Hepatocyte (in vitro differentiated cells): Measurements from ENCODE around the gene ADGRB2. TPM values are rescaled to one million over a fixed set of nuclear protein-coding genes. Genes with fewer than 3 reads are reported as not detected.

Experiments used
- DNase-seq: peaks from one replicate; pipeline ENCODE4 v3.0.0-alpha.2; 2016; ENCODE audit warnings: low spot score
- H2AFZ ChIP-seq: fragments of 200-600 bp; sonication (generic); 2 replicates; pipeline ENCODE4 v1.6.0; 2016; ENCODE audit warnings: antibody characterized with exemption, mild to moderate bottlenecking
- H3K27ac ChIP-seq: fragments of 200-600 bp; sonication (generic); 2 replicates; pipeline ENCODE4 v1.5.1; 2016; ENCODE audit warnings: mild to moderate bottlenecking
- H3K27me3 ChIP-seq: fragments of 200-600 bp; sonication (generic); 2 replicates; pipeline ENCODE4 v1.6.1; 2016
- H3K36me3 ChIP-seq: fragments of 200-600 bp; sonication (generic); replicated peaks from 2 replicates; pipeline ENCODE4 v1.5.1; 2016; ENCODE audit warnings: low read depth; ENCODE audit not compliant: insufficient read depth
- H3K4me1 ChIP-seq: fragments of 200-600 bp; sonication (generic); 2 replicates; pipeline ENCODE4 v1.5.1; 2016; ENCODE audit warnings: mild to moderate bottlenecking, moderate library complexity; ENCODE audit not compliant: insufficient read depth
- H3K4me2 ChIP-seq: fragments of 200-600 bp; sonication (generic); 2 replicates; pipeline ENCODE4 v1.6.0; 2016
- H3K4me3 ChIP-seq: fragments of 200-600 bp; sonication (generic); 2 replicates; pipeline ENCODE4 v1.5.1; 2016; ENCODE audit warnings: mild to moderate bottlenecking
- H3K79me2 ChIP-seq: fragments of 200-600 bp; sonication (generic); 2 replicates; pipeline ENCODE4 v1.6.0; 2017; ENCODE audit warnings: mild to moderate bottlenecking
- H3K9me2 ChIP-seq: fragments of 200-600 bp; sonication (generic); replicated peaks from 2 replicates; pipeline ENCODE4 v1.6.0; 2017; ENCODE audit warnings: mild to moderate bottlenecking; ENCODE audit not compliant: insufficient read depth
- H3K9me3 ChIP-seq: fragments of 200-600 bp; sonication (generic); 2 replicates; pipeline ENCODE4 v1.5.1; 2016; ENCODE audit warnings: low read depth, mild to moderate bottlenecking
- H4K20me1 ChIP-seq: fragments of 200-600 bp; sonication (generic); 2 replicates; pipeline ENCODE4 v1.6.0; 2016; ENCODE audit warnings: mild to moderate bottlenecking; ENCODE audit not compliant: insufficient read depth, poor library complexity, severe bottlenecking
- CTCF ChIP-seq: fragments of 200-600 bp; sonication (generic); IDR thresholded peaks from 2 replicates; pipeline ENCODE4 v1.5.1; 2016; ENCODE audit warnings: antibody characterized with exemption, mild to moderate bottlenecking; ENCODE audit not compliant: poor library complexity
- EZH2 ChIP-seq: fragments of 200-600 bp; sonication (generic); IDR thresholded peaks from 2 replicates; pipeline ENCODE4 v1.6.1; 2016; ENCODE audit warnings: antibody characterized with exemption, mild to moderate bottlenecking, borderline replicate concordance
- EZH2phosphoT487 ChIP-seq: fragments of 200-600 bp; sonication (generic); IDR thresholded peaks from one replicate; pipeline ENCODE4 v1.6.1; 2018; ENCODE audit warnings: antibody characterized with exemption, mild to moderate bottlenecking, low read depth, moderate library complexity; ENCODE audit not compliant: unreplicated experiment, severe bottlenecking
- WGBS: methylation state at CpG from one replicate; pipeline ENCODE4 v1.1.6; 2016; ENCODE audit warnings: low lambda C conversion rate; ENCODE audit errors: missing lambda C conversion rate; 5-methylcytosine and 5-hydroxymethylcytosine counted together
- polyA plus RNA-seq: library from polyadenylated mRNA; unstranded; fragments of >200 nt; fragmentation: Nextera tagmentation; extraction: Ambion mirVana; gene quantifications from 2 replicates; pipeline ENCODE4 v1.2.1, GENCODE V29; 2016
- total RNA-seq: library from RNA; depleted of rRNA; stranded (reverse); fragments of >200 nt; gene quantifications from 2 replicates; pipeline ENCODE4 v1.2.3, GENCODE V29; 2014

ADGRB2 gene
- total and polyA plus RNA-seq, 2 experiments from 2014 or later = 7.7 to 10.5 TPM

- Histone ChIP-seq H3K27me3 (no peaks in the 10 kb centered on the region), H3K27ac (no peak overlapping the region), H3K9me3 (no peaks in the 10 kb centered on the region), H3K4me3 (no peak overlapping the region), H3K4me1 (peaks cover 42% of the 10 kb centered on the region), H3K36me3 (no peaks in the 10 kb centered on the region), H2AFZ (no peak overlapping the region), H3K4me2 (no peak overlapping the region), H3K9me2 (no peaks in the 10 kb centered on the region), H4K20me1 (no peaks in the 10 kb centered on the region), H3K79me2 (peaks cover 4% of the 10 kb centered on the region)
- DNase-seq = no peak
- TF ChIP-seq EZH2 (no peak), EZH2phosphoT487 (no peak), CTCF (no peak)
- 89% methylated on average over 29 of the region's 30 CpGs for WGBS
These were observed 8.2 kb downstream of the ADGRB2 start for GRCh38 chr1:31755850-31756492.

GRCh38 chr1:31755197-31755611 is 8.9 kb downstream of the ADGRB2 start:
- Histone ChIP-seq H3K79me2 (peaks cover 4% of the 10 kb centered on the region), H3K9me3 (no peaks in the 10 kb centered on the region), H3K27me3 (no peaks in the 10 kb centered on the region), H3K36me3 (no peaks in the 10 kb centered on the region), H4K20me1 (no peaks in the 10 kb centered on the region), H3K4me1 (peaks cover 47% of the 10 kb centered on the region), H3K4me3 (no peak overlapping the region), H3K27ac (no peak overlapping the region), H2AFZ (no peak overlapping the region), H3K4me2 (no peak overlapping the region), H3K9me2 (no peaks in the 10 kb centered on the region)
- no peak for DNase-seq
- WGBS = 77% methylated on average over 9 of the region's 9 CpGs
- TF ChIP-seq CTCF = no peak
- TF ChIP-seq EZH2phosphoT487 = no peak

GRCh38 chr1:31754397-31754796 is 9.7 kb downstream of the ADGRB2 start:
- Histone ChIP-seq H3K27ac (no peak overlapping the region), H2AFZ (no peak overlapping the region), H3K4me1 (peaks cover 44% of the 10 kb centered on the region), H3K27me3 (no peaks in the 10 kb centered on the region), H3K4me2 (no peak overlapping the region), H3K9me2 (no peaks in the 10 kb centered on the region), H3K36me3 (no peaks in the 10 kb centered on the region), H3K9me3 (no peaks in the 10 kb centered on the region), H3K4me3 (no peak overlapping the region), H4K20me1 (no peaks in the 10 kb centered on the region), H3K79me2 (no peaks in the 10 kb centered on the region)
- WGBS = 96% methylated on average over 15 of the region's 15 CpGs
- no peak for TF ChIP-seq CTCF
- TF ChIP-seq EZH2phosphoT487 = no peak
- TF ChIP-seq EZH2 = no peak
- DNase-seq = no peak
